ENCODE results near the gene LSAMP. TPM values are rescaled to one million over a fixed set of nuclear protein-coding genes. Genes with fewer than 3 reads are reported as not detected.

The LSAMP gene
- total and polyA plus RNA-seq, 9 of the 15 experiments (the other 6 are each of a cell fraction or from before 2014, with no cell fraction given), result 0.09 to 0.11 TPM; not detected in 7

- TF ChIP-seq ATF1 (CRISPR knock-in tag; IDR thresholded peaks at IDR 0.05) (no peak), ATF1 (tag; IDR thresholded peaks at IDR 0.05) (no peak), EGR1 (conservative IDR thresholded peaks at IDR 0.05) (no peak)
These were observed 360.1 kb downstream of the LSAMP start (continued) for GRCh38 chr3:116084999-116085791.

DNA sequence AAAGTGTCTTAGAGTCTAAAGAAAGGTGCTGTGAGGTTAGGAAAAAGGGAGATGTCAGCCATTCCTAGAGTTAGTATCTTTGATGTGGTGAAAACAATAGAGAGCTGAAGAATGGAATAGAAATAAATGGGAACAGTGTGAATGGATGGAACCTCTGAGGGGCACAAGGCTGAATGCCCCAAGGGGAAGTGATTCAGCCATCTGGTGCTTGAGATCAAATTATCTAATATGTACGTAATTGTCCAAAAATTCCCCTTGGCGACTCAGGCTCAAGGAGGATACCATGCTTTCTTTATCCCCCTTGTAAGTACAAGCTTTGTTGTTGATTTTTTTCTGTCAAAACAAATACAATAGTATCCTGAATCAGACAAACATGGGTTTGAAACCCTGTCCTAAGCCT is 361.6 kb downstream of the LSAMP start:
- Histone ChIP-seq H3K4me3 (no peak overlapping the region), H3K36me3 (ENCODE audit: control insufficient read depth, insufficient read depth, low read length) (no peaks in the 10 kb centered on the region), H3K9me3 (replicated peaks; ENCODE audit: control insufficient read depth, insufficient read depth, low read depth, low read length) (no peaks in the 10 kb centered on the region), H4K20me1 (replicated peaks; ENCODE audit: control insufficient read depth, insufficient read depth, low read length) (no peaks in the 10 kb centered on the region), H3K9ac (ENCODE audit: insufficient read depth in 1 of 2, low read depth in 2 of 2, low read length in 2 of 2) (no peak overlapping the region), H3K4me2 (ENCODE audit: insufficient read depth, low read length) (no peak overlapping the region), H3K27ac (ENCODE audit: extremely low read depth, low read depth, low read length) (no peak overlapping the region), H3K9me1 (ENCODE audit: control insufficient read depth, insufficient read depth, low read length) (no peaks in the 10 kb centered on the region), H3K27me3 (ENCODE audit: control insufficient read depth in 2 of 2, insufficient read depth in 2 of 2, low read length in 2 of 2) (no peaks in the 10 kb centered on the region), H2AFZ (ENCODE audit: low read depth, low read length) (0 out of 2 replicates have a peak overlapping the region, but pooled peaks have one; percentile 32), H3K4me1 (replicated peaks in 1 of 2; ENCODE audit: control insufficient read depth in 2 of 2, insufficient read depth in 2 of 2, low read length in 2 of 2) (no peaks in the 10 kb centered on the region; a peak in 2 of 5 replicates), H3K79me2 (ENCODE audit: control insufficient read depth, insufficient read depth, low read length) (no peaks in the 10 kb centered on the region)
- ChIA-PET CTCF (ENCODE audit: low intra/inter-chr PET ratio) (no interaction called here), POLR2A (no interaction called here)
- WGBS (ENCODE audit: insufficient coverage, low coverage, missing lambda C conversion rate), result 72% methylated on average over 2 of the region's 2 CpGs
- in situ Hi-C loops (cut with MboI) (no loop called here), intact Hi-C loops (cut with micrococcal nuclease) (no loop called here)
- DNase-seq (ENCODE audit: extremely low read depth in 1 of 4, low spot score in 3 of 4) (no peak), ATAC-seq (no peak), FAIRE-seq (no peak)
- BruUV-seq (replicated peaks), result no TSS peak
- TF ChIP-seq, protein P1, sequence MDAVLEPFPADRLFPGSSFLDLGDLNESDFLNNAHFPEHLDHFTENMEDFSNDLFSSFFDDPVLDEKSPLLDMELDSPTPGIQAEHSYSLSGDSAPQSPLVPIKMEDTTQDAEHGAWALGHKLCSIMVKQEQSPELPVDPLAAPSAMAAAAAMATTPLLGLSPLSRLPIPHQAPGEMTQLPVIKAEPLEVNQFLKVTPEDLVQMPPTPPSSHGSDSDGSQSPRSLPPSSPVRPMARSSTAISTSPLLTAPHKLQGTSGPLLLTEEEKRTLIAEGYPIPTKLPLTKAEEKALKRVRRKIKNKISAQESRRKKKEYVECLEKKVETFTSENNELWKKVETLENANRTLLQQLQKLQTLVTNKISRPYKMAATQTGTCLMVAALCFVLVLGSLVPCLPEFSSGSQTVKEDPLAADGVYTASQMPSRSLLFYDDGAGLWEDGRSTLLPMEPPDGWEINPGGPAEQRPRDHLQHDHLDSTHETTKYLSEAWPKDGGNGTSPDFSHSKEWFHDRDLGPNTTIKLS (IDR thresholded peaks at IDR 0.05; ENCODE audit: borderline replicate concordance, low read depth), result no peak
- TF ChIP-seq ZNF407 (IDR thresholded peaks at IDR 0.05; ENCODE audit: low read depth) (no peak), GATAD2A (IDR thresholded peaks at IDR 0.05) (no peak), HEY1 (CRISPR knock-in tag; IDR thresholded peaks at IDR 0.05; ENCODE audit: borderline replicate concordance) (no peak), PHB2 (IDR thresholded peaks at IDR 0.05; ENCODE audit: low read depth) (no peak), EGR1 (conservative IDR thresholded peaks at IDR 0.05) (no peak), CC2D1A (IDR thresholded peaks at IDR 0.05) (no peak), ZNF586 (CRISPR knock-in tag; conservative IDR thresholded peaks at IDR 0.05) (no peak), ZNF165 (CRISPR knock-in tag; IDR thresholded peaks at IDR 0.05; ENCODE audit: borderline replicate concordance) (no peak)
